Parathyroid adenoma (tissue), 2 donors: ENCODE measurements around the gene EWSR1.

Experiments used
- H2AFZ ChIP-seq: fragments of 300-600 bp; sonication (generic); one replicate; pipeline ENCODE4 v1.7.0; 2017; ENCODE audit warnings: antibody characterized with exemption, mild to moderate bottlenecking
- H3K27ac ChIP-seq: fragments of 300-600 bp; sonication (generic); one replicate; pipeline ENCODE4 v1.7.0; 2017
- H3K27me3 ChIP-seq: fragments of 300-600 bp; sonication (generic); one replicate; pipeline ENCODE4 v1.7.0; 2017; ENCODE audit warnings: low read length; ENCODE audit not compliant: control insufficient read depth, insufficient read depth
- H3K36me3 ChIP-seq: fragments of 300-600 bp; sonication (generic); one replicate; pipeline ENCODE4 v1.7.0; 2017; ENCODE audit warnings: low read length; ENCODE audit not compliant: control insufficient read depth, insufficient read depth
- H3K4me1 ChIP-seq: fragments of 300-600 bp; sonication (generic); one replicate; pipeline ENCODE4 v1.7.0; 2017; ENCODE audit warnings: control low read depth
- H3K4me2 ChIP-seq: fragments of 300-600 bp; sonication (generic); one replicate; pipeline ENCODE4 v1.7.0; 2017; ENCODE audit warnings: low read length
- H3K4me3 ChIP-seq: fragments of 300-600 bp; sonication (generic); one replicate; pipeline ENCODE4 v1.7.0; 2017; ENCODE audit warnings: low read depth, low read length
- H3K79me2 ChIP-seq: fragments of 300-600 bp; sonication (generic); one replicate; pipeline ENCODE4 v1.7.0; 2017; ENCODE audit warnings: control low read depth
- H3K9ac ChIP-seq: fragments of 300-600 bp; sonication (generic); one replicate; pipeline ENCODE4 v1.7.0; 2017; ENCODE audit warnings: mild to moderate bottlenecking
- H3K9me3 ChIP-seq: fragments of 300-600 bp; sonication (generic); one replicate; pipeline ENCODE4 v1.7.0; 2017; ENCODE audit warnings: low read length; ENCODE audit not compliant: control insufficient read depth
- CTCF ChIP-seq: fragments of 300-600 bp; sonication (generic); IDR thresholded peaks from one replicate; pipeline ENCODE4 v1.7.0; 2017; ENCODE audit warnings: antibody characterized with exemption, mild to moderate bottlenecking
- donor health status: primary hyperparathyroidism.

Gene EWSR1

GRCh38 chr22:29275819-29276565 lies 7.9 kb downstream of the EWSR1 start:
- no peak overlapping the region for H3K27ac ChIP-seq
- no peak overlapping the region for H2AFZ ChIP-seq
- H3K9ac ChIP-seq, result no peak overlapping the region
- peaks cover 2% of the 10 kb centered on the region for H3K4me1 ChIP-seq
- H3K4me2 ChIP-seq, result no peak overlapping the region
- no peaks in the 10 kb centered on the region for H3K36me3 ChIP-seq
- H3K79me2 ChIP-seq, result peaks cover 35% of the 10 kb centered on the region
- no peaks in the 10 kb centered on the region for H3K27me3 ChIP-seq
- no peaks in the 10 kb centered on the region for H3K9me3 ChIP-seq
- TF ChIP-seq CTCF, result no peak
- no peak overlapping the region for H3K4me3 ChIP-seq

GRCh38 chr22:29277927-29278326 lies 9.9 kb downstream of the EWSR1 start:
- peaks cover 26% of the 10 kb centered on the region for H3K79me2 ChIP-seq
- no peak overlapping the region for H3K4me2 ChIP-seq
- H3K4me3 ChIP-seq, result no peak overlapping the region
- H3K27me3 ChIP-seq, result no peaks in the 10 kb centered on the region
- no peaks in the 10 kb centered on the region for H3K9me3 ChIP-seq
- no peaks in the 10 kb centered on the region for H3K36me3 ChIP-seq
- no peak for TF ChIP-seq CTCF
- H2AFZ ChIP-seq, result no peak overlapping the region
- H3K27ac ChIP-seq, result no peak overlapping the region
- H3K9ac ChIP-seq, result no peak overlapping the region
- no peaks in the 10 kb centered on the region for H3K4me1 ChIP-seq

GRCh38 chr22:29284196-29284595 lies 16.1 kb downstream of the EWSR1 start:
- H3K4me2 ChIP-seq, result no peak overlapping the region
- H3K27me3 ChIP-seq, result no peaks in the 10 kb centered on the region
- H3K4me3 ChIP-seq, result no peak overlapping the region
- no peak overlapping the region for H3K9ac ChIP-seq
- H3K36me3 ChIP-seq, result no peaks in the 10 kb centered on the region
- H3K4me1 ChIP-seq, result no peaks in the 10 kb centered on the region
- peaks cover 5% of the 10 kb centered on the region for H3K79me2 ChIP-seq
- H3K27ac ChIP-seq, result no peak overlapping the region
- H2AFZ ChIP-seq, result no peak overlapping the region
- no peaks in the 10 kb centered on the region for H3K9me3 ChIP-seq
- TF ChIP-seq CTCF, result no peak

GRCh38 chr22:29288837-29289236 lies 20.8 kb downstream of the EWSR1 start:
- peaks cover 5% of the 10 kb centered on the region for H3K79me2 ChIP-seq
- H2AFZ ChIP-seq, result no peak overlapping the region
- no peaks in the 10 kb centered on the region for H3K36me3 ChIP-seq
- no peak overlapping the region for H3K4me3 ChIP-seq
- TF ChIP-seq CTCF, result no peak
- no peak overlapping the region for H3K27ac ChIP-seq
- no peaks in the 10 kb centered on the region for H3K27me3 ChIP-seq
- no peak overlapping the region for H3K9ac ChIP-seq
- H3K4me2 ChIP-seq, result no peak overlapping the region
- no peaks in the 10 kb centered on the region for H3K9me3 ChIP-seq
- no peaks in the 10 kb centered on the region for H3K4me1 ChIP-seq

GRCh38 chr22:29290061-29290460 lies 22.0 kb downstream of the EWSR1 start:
- H3K27ac ChIP-seq, result no peak overlapping the region
- H3K4me1 ChIP-seq, result no peaks in the 10 kb centered on the region
- H3K9ac ChIP-seq, result no peak overlapping the region
- H3K36me3 ChIP-seq, result no peaks in the 10 kb centered on the region
- no peak for TF ChIP-seq CTCF
- H3K9me3 ChIP-seq, result no peaks in the 10 kb centered on the region
- H3K27me3 ChIP-seq, result no peaks in the 10 kb centered on the region
- H3K79me2 ChIP-seq, result peaks cover 3% of the 10 kb centered on the region
- H3K4me3 ChIP-seq, result no peak overlapping the region
- no peak overlapping the region for H3K4me2 ChIP-seq
- no peak overlapping the region for H2AFZ ChIP-seq
